Epithelial cell of proximal tubule (primary cell): ENCODE measurements around the gene EGR4. TPM values are rescaled to one million over a fixed set of nuclear protein-coding genes. Genes with fewer than 3 reads are reported as not detected.

Source experiments
- DNase-seq: peaks from one replicate; pipeline ENCODE4 v3.0.0-alpha.2; 2011; ENCODE audit warnings: low read depth
- H3K4me3 ChIP-seq: 2 replicates; pipeline ENCODE4 v1.5.1; 2011; ENCODE audit warnings: low read depth, mild to moderate bottlenecking, low read length
- CTCF ChIP-seq: conservative IDR thresholded peaks from 2 replicates; pipeline ENCODE4 v1.5.1; 2012; ENCODE audit warnings: low read depth, mild to moderate bottlenecking, low read length
- total RNA-seq: library from RNA; depleted of rRNA; stranded (reverse); fragments of >200 nt; gene quantifications from 2 replicates; pipeline ENCODE4 v1.2.3, GENCODE V29; 2015

EGR4 gene
- total RNA-seq, 1 donor from 2014 or later = not detected

GRCh38 chr2:73291093-73291460 is 2.3 kb downstream of the EGR4 start:
- H3K4me3 ChIP-seq = peak overlapping the region; percentile 26
- DNase-seq = no peak

GRCh38 chr2:73290049-73290839 is 3.1 kb downstream of the EGR4 start:
- TF ChIP-seq CTCF = peak; percentile 94
- H3K4me3 ChIP-seq = no peak overlapping the region
- no peak for DNase-seq

More at GRCh38 chr2:73291093-73291460, 2.3 kb downstream of the EGR4 start:
- TF ChIP-seq CTCF = no peak

- TF ChIP-seq CTCF = no peak
- no peak overlapping the region for H3K4me3 ChIP-seq
- no peak for DNase-seq
These were observed 4.0 kb downstream of the EGR4 start for GRCh38 chr2:73289304-73289703.

- no peak for DNase-seq
- no peak for TF ChIP-seq CTCF
- H3K4me3 ChIP-seq = no peak overlapping the region
These were observed 7.2 kb downstream of the EGR4 start for GRCh38 chr2:73286134-73286655.

- DNase-seq = no peak
These were observed 8.1 kb downstream of the EGR4 start for GRCh38 chr2:73285159-73285739.

More at GRCh38 chr2:73285159-73285739, 8.1 kb downstream of the EGR4 start:
- TF ChIP-seq CTCF = no peak
- H3K4me3 ChIP-seq = peak overlapping the region; percentile 80
